Erythroblast (primary cell): Measurements from ENCODE around the gene TEF.

Experiments used
- GATA1 ChIP-seq: IDR thresholded peaks from 2 replicates; pipeline ENCODE4 v1.6.1; 2011; ENCODE audit warnings: low read depth, mild to moderate bottlenecking, control low read depth, low read length, moderate library complexity
- POLR2A ChIP-seq: IDR thresholded peaks from 2 replicates; pipeline ENCODE4 v1.6.1; 2011; ENCODE audit warnings: mild to moderate bottlenecking, low read length

- TF ChIP-seq POLR2A, result peak; percentile 78
- no peak for TF ChIP-seq GATA1
These were observed 66.6 kb downstream of the TEF start for GRCh38 chr22:41448189-41448808.
